Measurements from ENCODE around the gene MYO1H.
A peak's percentile ranks its signal among the peaks of the same experiment; 100 is the strongest.

Gene MYO1H

GRCh38 chr12:109460538-109460937 is 112.8 kb downstream of the MYO1H start:
- H3K27ac ChIP-seq (ENCODE audit: low read length, poor library complexity, severe bottlenecking): peak overlapping the region; percentile 100
- peak overlapping the region; percentile 95 for H3K9ac ChIP-seq (ENCODE audit: low read length)
- peak overlapping the region; percentile 92 to 98 for H2BK12ac ChIP-seq (ENCODE audit: low read length in 2 of 2)
- peak overlapping the region; percentile 61 to 81 for H3K4ac ChIP-seq (ENCODE audit: low read depth in 1 of 2, low read length in 2 of 2)
- H3K18ac ChIP-seq (ENCODE audit: low read depth in 1 of 2, low read length in 2 of 2): peak overlapping the region; percentile 64 to 88
- H4K91ac ChIP-seq (ENCODE audit: low read length): peak overlapping the region; percentile 96
- WGBS: 96% methylated on average over 13 of the region's 13 CpGs
- H2BK15ac ChIP-seq (ENCODE audit: low read depth, poor library complexity, severe bottlenecking): peak overlapping the region; percentile 99
- DNase-seq: no peak
- no peak overlapping the region for H2AFZ ChIP-seq (ENCODE audit: low read depth, low read length)
- no peak overlapping the region for H2BK5ac ChIP-seq (ENCODE audit: low read depth, low read length, poor library complexity, severe bottlenecking)
- H3K9me3 ChIP-seq (ENCODE audit: control insufficient read depth, low read length): no peaks in the 10 kb centered on the region
- peak overlapping the region in 1 of 2 experiments; percentile 84 for H3K23ac ChIP-seq (ENCODE audit: low read length in 2 of 2)
- H3K36me3 ChIP-seq (ENCODE audit: control insufficient read depth in 1 of 2, insufficient read depth in 2 of 2, low read depth in 1 of 2, low read length in 2 of 2): peaks cover 31 to 45% of the 10 kb centered on the region in 2 experiments
- peaks cover 5% of the 10 kb centered on the region for H3K79me1 ChIP-seq (replicated peaks; ENCODE audit: low read length, poor library complexity, severe bottlenecking)
- peak overlapping the region in 1 of 2 experiments; percentile 12 for H3K4me3 ChIP-seq (ENCODE audit: insufficient read depth in 1 of 2, low read depth in 1 of 2, low read length in 2 of 2)
- no peaks in the 10 kb centered on the region for H3K27me3 ChIP-seq (ENCODE audit: control insufficient read depth in 1 of 2, insufficient read depth in 1 of 2, low read length in 2 of 2)
- peak overlapping the region; percentile 88 for H4K8ac ChIP-seq (ENCODE audit: low read length)
- H3K4me1 ChIP-seq (ENCODE audit: control insufficient read depth, insufficient read depth, low read depth, low read length): peaks cover 47% of the 10 kb centered on the region
- H3K4me2 ChIP-seq (ENCODE audit: low read length, poor library complexity, severe bottlenecking): no peak overlapping the region
- H2BK120ac ChIP-seq (ENCODE audit: low read depth, low read length): peak overlapping the region; percentile 95
- H2AK5ac ChIP-seq (ENCODE audit: low read length, severe bottlenecking): peak overlapping the region; percentile 77
- peak overlapping the region in 1 of 2 experiments; percentile 58 for H3K14ac ChIP-seq (ENCODE audit: low read length in 2 of 2)

DNA sequence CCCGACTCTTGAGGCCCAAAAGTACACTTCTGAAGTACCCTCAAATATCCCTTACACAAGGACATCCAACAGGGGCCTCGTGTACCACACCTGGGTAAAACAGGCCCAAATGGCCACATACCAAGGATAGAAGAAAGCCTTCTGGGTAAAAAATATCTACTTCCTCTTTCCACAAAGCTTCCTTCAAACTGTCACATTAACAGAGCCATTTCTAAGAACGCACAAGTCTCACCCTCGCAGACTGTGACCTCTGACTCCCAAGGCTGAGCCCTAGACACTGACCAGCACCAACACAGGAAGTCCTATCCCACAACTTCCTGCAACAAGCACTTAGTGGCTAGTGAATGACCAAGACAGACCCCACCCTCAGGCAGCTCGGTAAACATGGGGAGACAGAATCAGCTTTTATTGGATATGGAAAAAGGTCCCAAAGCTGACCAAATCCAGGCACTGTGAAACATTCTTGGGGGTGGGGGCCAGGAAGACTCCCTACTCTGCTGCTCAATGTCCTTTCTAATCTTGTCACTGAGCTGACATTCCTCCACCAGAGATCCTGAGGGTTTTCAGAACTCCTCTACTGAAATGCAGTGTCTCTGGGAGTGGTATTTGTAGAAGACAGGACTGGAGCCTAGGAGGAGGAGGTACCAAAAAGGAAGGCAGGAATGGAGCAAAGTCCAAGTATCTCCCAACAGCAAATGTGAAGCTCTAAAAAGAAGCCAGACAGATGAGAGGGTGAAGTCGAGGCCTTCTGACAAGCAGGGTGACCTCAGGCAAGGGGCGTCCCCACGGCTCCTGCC is 113.5 kb downstream of the MYO1H start:
- Histone ChIP-seq H3K4me3 (ENCODE audit: insufficient read depth in 1 of 2, low read depth in 1 of 2, low read length in 2 of 2) (peak overlapping the region in 1 of 2 experiments; percentile 12), H3K4ac (ENCODE audit: low read depth in 1 of 2, low read length in 2 of 2) (peak overlapping the region; percentile 99), H4K91ac (ENCODE audit: low read length) (peak overlapping the region; percentile 100), H2BK15ac (ENCODE audit: low read depth, poor library complexity, severe bottlenecking) (peak overlapping the region; percentile 99), H3K9me3 (ENCODE audit: control insufficient read depth, low read length) (no peaks in the 10 kb centered on the region), H4K8ac (ENCODE audit: low read length) (peak overlapping the region; percentile 99), H2BK5ac (ENCODE audit: low read depth, low read length, poor library complexity, severe bottlenecking) (peak overlapping the region; percentile 33), H2BK120ac (ENCODE audit: low read depth, low read length) (peak overlapping the region; percentile 95), H2AK5ac (ENCODE audit: low read length, severe bottlenecking) (peak overlapping the region; percentile 77), H3K4me1 (ENCODE audit: control insufficient read depth, insufficient read depth, low read depth, low read length) (peaks cover 48% of the 10 kb centered on the region), H2BK12ac (ENCODE audit: low read length in 2 of 2) (peak overlapping the region; percentile 98 to 100), H3K23ac (ENCODE audit: low read length in 2 of 2) (peak overlapping the region in 1 of 2 experiments; percentile 84), H3K27ac (ENCODE audit: low read length, poor library complexity, severe bottlenecking) (peak overlapping the region; percentile 100), H3K18ac (ENCODE audit: low read depth in 1 of 2, low read length in 2 of 2) (peak overlapping the region; percentile 64 to 99), H3K9ac (ENCODE audit: low read length) (peak overlapping the region; percentile 95), H3K4me2 (ENCODE audit: low read length, poor library complexity, severe bottlenecking) (no peak overlapping the region), H3K14ac (ENCODE audit: low read length in 2 of 2) (peak overlapping the region in 1 of 2 experiments; percentile 82), H3K36me3 (ENCODE audit: control insufficient read depth in 1 of 2, insufficient read depth in 2 of 2, low read depth in 1 of 2, low read length in 2 of 2) (peaks cover 35 to 45% of the 10 kb centered on the region in 2 experiments), H3K27me3 (ENCODE audit: control insufficient read depth in 1 of 2, insufficient read depth in 1 of 2, low read length in 2 of 2) (no peaks in the 10 kb centered on the region), H2AFZ (ENCODE audit: low read depth, low read length) (no peak overlapping the region), H3K79me1 (replicated peaks; ENCODE audit: low read length, poor library complexity, severe bottlenecking) (peaks cover 5% of the 10 kb centered on the region)
- peak; percentile 93 for DNase-seq
- WGBS: 41% methylated on average over 8 of the region's 8 CpGs

DNA sequence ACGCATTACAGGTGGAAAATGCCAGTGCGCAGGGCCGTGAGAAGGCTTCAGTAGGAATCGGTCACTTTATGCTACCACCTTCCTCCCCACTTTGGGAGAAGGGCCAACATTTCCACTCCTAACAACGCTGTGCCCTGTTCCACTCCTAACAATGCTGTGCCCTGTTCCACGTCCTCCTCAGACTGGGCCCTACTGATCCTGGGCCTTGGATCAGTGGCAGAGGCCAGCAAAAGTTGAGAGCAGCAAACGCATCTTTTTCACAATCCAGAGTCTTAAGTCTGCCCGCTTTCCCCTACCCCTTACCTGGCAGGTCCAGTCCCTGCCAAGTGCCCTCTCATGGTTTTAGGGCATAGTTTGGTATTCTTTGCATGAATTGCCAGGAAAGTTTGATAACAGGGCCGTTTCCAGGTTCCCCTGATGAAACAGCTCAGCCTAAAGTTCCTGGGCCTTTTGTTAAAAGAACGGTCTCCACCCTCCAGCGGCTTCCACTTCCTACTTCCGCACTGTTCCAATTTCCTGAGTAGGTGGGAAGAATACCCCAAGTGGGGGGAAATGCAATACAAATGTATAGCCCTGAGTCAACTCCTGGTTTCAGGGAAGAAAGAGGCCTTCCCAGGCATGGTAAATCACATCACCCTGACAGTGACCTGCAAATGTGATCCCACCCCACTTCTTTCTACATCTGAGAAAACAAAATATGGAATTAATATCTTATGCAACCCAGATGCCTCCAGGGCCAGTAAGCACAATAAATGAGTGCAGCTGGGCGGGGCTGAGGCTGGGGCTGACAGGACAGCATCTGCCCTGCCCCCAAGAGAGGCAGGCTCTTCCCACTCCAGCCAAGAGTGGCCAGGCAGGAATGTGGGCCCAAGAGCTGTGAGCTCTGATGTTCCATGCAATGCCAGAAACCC is 114.4 kb downstream of the MYO1H start:
- Histone ChIP-seq H3K4me2 (ENCODE audit: low read length, poor library complexity, severe bottlenecking) (peak overlapping the region; percentile 57), H3K9me3 (ENCODE audit: control insufficient read depth, low read length) (no peaks in the 10 kb centered on the region), H2BK5ac (ENCODE audit: low read depth, low read length, poor library complexity, severe bottlenecking) (peak overlapping the region; percentile 99), H4K8ac (ENCODE audit: low read length) (peak overlapping the region; percentile 99), H3K14ac (ENCODE audit: low read length in 2 of 2) (peak overlapping the region in 1 of 2 experiments; percentile 82), H2BK12ac (ENCODE audit: low read length in 2 of 2) (peak overlapping the region; percentile 47 to 100), H3K9ac (ENCODE audit: low read length) (peak overlapping the region; percentile 95), H3K27ac (ENCODE audit: low read length, poor library complexity, severe bottlenecking) (peak overlapping the region; percentile 100), H4K91ac (ENCODE audit: low read length) (peak overlapping the region; percentile 100), H2BK120ac (ENCODE audit: low read depth, low read length) (peak overlapping the region; percentile 97), H3K4me3 (ENCODE audit: insufficient read depth in 1 of 2, low read depth in 1 of 2, low read length in 2 of 2) (peak overlapping the region in 1 of 2 experiments; percentile 57), H2BK15ac (ENCODE audit: low read depth, poor library complexity, severe bottlenecking) (peak overlapping the region; percentile 82), H2AFZ (ENCODE audit: low read depth, low read length) (no peak overlapping the region), H3K23ac (ENCODE audit: low read length in 2 of 2) (peak overlapping the region in 1 of 2 experiments; percentile 2), H3K4ac (ENCODE audit: low read depth in 1 of 2, low read length in 2 of 2) (peak overlapping the region; percentile 99), H3K27me3 (ENCODE audit: control insufficient read depth in 1 of 2, insufficient read depth in 1 of 2, low read length in 2 of 2) (no peaks in the 10 kb centered on the region), H3K36me3 (ENCODE audit: control insufficient read depth in 1 of 2, insufficient read depth in 2 of 2, low read depth in 1 of 2, low read length in 2 of 2) (peaks cover 39 to 41% of the 10 kb centered on the region in 2 experiments), H2AK5ac (ENCODE audit: low read length, severe bottlenecking) (peak overlapping the region; percentile 77), H3K79me1 (replicated peaks; ENCODE audit: low read length, poor library complexity, severe bottlenecking) (peaks cover 1% of the 10 kb centered on the region), H3K4me1 (ENCODE audit: control insufficient read depth, insufficient read depth, low read depth, low read length) (peaks cover 52% of the 10 kb centered on the region), H3K18ac (ENCODE audit: low read depth in 1 of 2, low read length in 2 of 2) (peak overlapping the region; percentile 64 to 99)
- 61% methylated on average over 9 of the region's 13 CpGs for WGBS
- peak; percentile 86 for DNase-seq

Data from mesenchymal stem cell (in vitro differentiated cells and primary cell).